Neural progenitor cell (in vitro differentiated cells): Measurements from ENCODE around the gene DUSP2.

Experiments
- EZH2 ChIP-seq: fragments of 200-600 bp; sonication (generic); IDR thresholded peaks from 2 replicates; pipeline ENCODE4 v1.6.1; 2017; ENCODE audit warnings: antibody characterized with exemption, mild to moderate bottlenecking, moderate library complexity
- TF ChIP-seq, protein P1 (sequence below): fragments of 200-600 bp; sonication (generic); IDR thresholded peaks from 2 replicates; pipeline ENCODE4 v1.5.1; 2017; ENCODE audit warnings: antibody characterized with exemption, mild to moderate bottlenecking

DNA sequence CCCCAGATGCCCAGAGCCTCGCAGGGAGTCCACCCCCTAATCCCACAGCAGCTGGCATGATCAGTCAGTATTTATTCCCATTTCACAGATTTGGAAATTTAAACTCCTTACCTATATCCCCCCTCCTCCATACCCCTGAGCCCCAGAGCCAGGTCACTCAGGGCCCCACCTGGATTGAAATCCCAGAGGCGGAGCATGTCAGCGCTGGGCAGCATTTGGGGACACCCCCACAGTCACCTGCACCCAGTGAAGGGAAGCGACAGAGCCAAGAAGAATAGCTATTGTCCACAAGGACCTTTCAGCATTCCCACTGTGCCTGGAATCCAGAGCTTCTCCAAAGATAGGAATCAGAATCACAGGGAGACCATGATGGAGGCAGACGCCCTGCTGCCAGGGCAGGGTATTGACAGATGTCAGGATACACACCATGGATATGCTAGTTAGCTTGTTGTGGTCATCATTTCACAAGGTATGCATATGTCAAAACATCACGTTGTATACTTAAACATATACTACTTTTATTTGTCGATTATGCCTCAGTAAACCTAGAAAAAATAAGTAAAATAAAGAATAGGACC lies 6.0 kb downstream of the DUSP2 start:
- TF ChIP-seq, protein P1, sequence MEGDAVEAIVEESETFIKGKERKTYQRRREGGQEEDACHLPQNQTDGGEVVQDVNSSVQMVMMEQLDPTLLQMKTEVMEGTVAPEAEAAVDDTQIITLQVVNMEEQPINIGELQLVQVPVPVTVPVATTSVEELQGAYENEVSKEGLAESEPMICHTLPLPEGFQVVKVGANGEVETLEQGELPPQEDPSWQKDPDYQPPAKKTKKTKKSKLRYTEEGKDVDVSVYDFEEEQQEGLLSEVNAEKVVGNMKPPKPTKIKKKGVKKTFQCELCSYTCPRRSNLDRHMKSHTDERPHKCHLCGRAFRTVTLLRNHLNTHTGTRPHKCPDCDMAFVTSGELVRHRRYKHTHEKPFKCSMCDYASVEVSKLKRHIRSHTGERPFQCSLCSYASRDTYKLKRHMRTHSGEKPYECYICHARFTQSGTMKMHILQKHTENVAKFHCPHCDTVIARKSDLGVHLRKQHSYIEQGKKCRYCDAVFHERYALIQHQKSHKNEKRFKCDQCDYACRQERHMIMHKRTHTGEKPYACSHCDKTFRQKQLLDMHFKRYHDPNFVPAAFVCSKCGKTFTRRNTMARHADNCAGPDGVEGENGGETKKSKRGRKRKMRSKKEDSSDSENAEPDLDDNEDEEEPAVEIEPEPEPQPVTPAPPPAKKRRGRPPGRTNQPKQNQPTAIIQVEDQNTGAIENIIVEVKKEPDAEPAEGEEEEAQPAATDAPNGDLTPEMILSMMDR, result no peak
- no peak for TF ChIP-seq EZH2
